Naive thymus-derived CD4-positive, alpha-beta T cell (primary cell): Measurements from ENCODE around the gene RIOK2. TPM values are rescaled to one million over a fixed set of nuclear protein-coding genes. Genes with fewer than 3 reads are reported as not detected.

Experiments
- ATAC-seq: fragments of 150-1000 bp; cut with Tn5 transposase; 2 replicates; pipeline ENCODE4 v1.10.0; 2021; ENCODE audit warnings: mild to moderate bottlenecking, moderate library complexity
- CTCF ChIA-PET: fragments of 350-600 bp; sonication (Branson Sonifier 250); formaldehyde crosslinking; loops from one replicate; lab custom pipeline; 2021; ENCODE audit warnings: antibody characterized with exemption; lab: Charles Lee
- POLR2A ChIA-PET: fragments of 350-600 bp; sonication (Branson Sonifier 250); formaldehyde crosslinking; loops from one replicate; lab custom pipeline; 2021; ENCODE audit warnings: antibody characterized with exemption, inconsistent platforms; lab: Charles Lee
- DNase-seq, 9 donors: peaks; one replicate each; pipeline versions ENCODE4 v3.0.0 to v3.0.0-alpha.2; 2020 to 2022; ENCODE audit warnings: mixed read lengths in 1 of 9
- H3K27ac ChIP-seq: one replicate; pipeline ENCODE4 v1.7.0; 2013; ENCODE audit warnings: mild to moderate bottlenecking, low read depth, low read length, moderate library complexity
- H3K27me3 ChIP-seq, 2 donors: one replicate each; pipeline ENCODE4 v1.7.0; 2013; ENCODE audit warnings: low read length in 2 of 2, mild to moderate bottlenecking in 2 of 2, moderate library complexity in 2 of 2; ENCODE audit not compliant: control insufficient read depth in 2 of 2, insufficient read depth in 2 of 2
- H3K36me3 ChIP-seq, 3 experiments: 1 replicate in 2 of 3; 2 replicates in 1 of 3; pipeline ENCODE4 v1.7.0; 2013; ENCODE audit warnings: low read length in 3 of 3, mild to moderate bottlenecking in 3 of 3, moderate library complexity in 1 of 3; ENCODE audit not compliant: insufficient read depth in 3 of 3, control insufficient read depth in 2 of 3
- H3K4me1 ChIP-seq, 2 donors: one replicate each; pipeline ENCODE4 v1.7.0; 2013; ENCODE audit warnings: low read length in 2 of 2, mild to moderate bottlenecking in 2 of 2, moderate library complexity in 1 of 2; ENCODE audit not compliant: control insufficient read depth in 2 of 2, insufficient read depth in 2 of 2
- H3K4me3 ChIP-seq: 2 replicates; pipeline ENCODE4 v1.7.0; 2013; ENCODE audit warnings: mild to moderate bottlenecking, low read length
- H3K9me3 ChIP-seq, 3 experiments: 1 replicate in 2 of 3; 2 replicates in 1 of 3; pipeline ENCODE4 v1.7.0; 2013; ENCODE audit warnings: low read length in 3 of 3; ENCODE audit not compliant: control insufficient read depth in 2 of 3
- H3K27ac Mint-ChIP-seq, 9 donors: one replicate each; pipeline ENCODE4 v1.8.0; 2020 to 2022; ENCODE audit warnings: mixed read lengths in 9 of 9, mild to moderate bottlenecking in 8 of 9, moderate library complexity in 5 of 9, inconsistent platforms in 2 of 9
- H3K27me3 Mint-ChIP-seq, 5 donors: one replicate each; pipeline ENCODE4 v1.8.0; 2021 to 2022; ENCODE audit warnings: mixed read lengths in 5 of 5, mild to moderate bottlenecking in 1 of 5
- H3K36me3 Mint-ChIP-seq, 5 donors: one replicate each; pipeline ENCODE4 v1.8.0; 2020 to 2022; ENCODE audit warnings: mixed read lengths in 5 of 5, mild to moderate bottlenecking in 3 of 5, inconsistent platforms in 1 of 5
- H3K4me1 Mint-ChIP-seq, 7 donors: one replicate each; pipeline ENCODE4 v1.8.0; 2020 to 2022; ENCODE audit warnings: mixed read lengths in 7 of 7, mild to moderate bottlenecking in 3 of 7, inconsistent platforms in 1 of 7
- H3K4me3 Mint-ChIP-seq, 10 donors: one replicate each; pipeline ENCODE4 v1.8.0; 2020 to 2022; ENCODE audit warnings: mild to moderate bottlenecking in 10 of 10, mixed read lengths in 10 of 10, moderate library complexity in 6 of 10, inconsistent platforms in 2 of 10
- H3K9me3 Mint-ChIP-seq, 11 donors: one replicate each; pipeline ENCODE4 v1.8.0; 2020 to 2022; ENCODE audit warnings: mixed read lengths in 11 of 11, mild to moderate bottlenecking in 4 of 11, inconsistent platforms in 1 of 11, moderate library complexity in 1 of 11
- intact Hi-C, 2 donors: fragments of 100-400 bp; cut with micrococcal nuclease; formaldehyde crosslinking; loops; one replicate each; pipeline ENCODE4 v1.15.1; 2023
- polyA plus RNA-seq, 2 donors: library from polyadenylated mRNA; unstranded; fragments of 300-500 nt; fragmentation: Illumina TruSeq; gene quantifications; one replicate each; pipeline ENCODE4 v1.2.3, GENCODE V29; 2021
- total RNA-seq, 6 experiments: library from RNA in 5 of 6; stranded (reverse) in 5 of 6; gene quantifications; 1 replicate in 5 of 6; 2 replicates in 1 of 6; pipeline ENCODE4 v1.2.3 and lab custom pipeline; 2021 to 2026

The RIOK2 gene
- total and polyA plus RNA-seq, 7 experiments from 2014 or later, result 18.8 to 36.0 (median 28.2) TPM

DNA sequence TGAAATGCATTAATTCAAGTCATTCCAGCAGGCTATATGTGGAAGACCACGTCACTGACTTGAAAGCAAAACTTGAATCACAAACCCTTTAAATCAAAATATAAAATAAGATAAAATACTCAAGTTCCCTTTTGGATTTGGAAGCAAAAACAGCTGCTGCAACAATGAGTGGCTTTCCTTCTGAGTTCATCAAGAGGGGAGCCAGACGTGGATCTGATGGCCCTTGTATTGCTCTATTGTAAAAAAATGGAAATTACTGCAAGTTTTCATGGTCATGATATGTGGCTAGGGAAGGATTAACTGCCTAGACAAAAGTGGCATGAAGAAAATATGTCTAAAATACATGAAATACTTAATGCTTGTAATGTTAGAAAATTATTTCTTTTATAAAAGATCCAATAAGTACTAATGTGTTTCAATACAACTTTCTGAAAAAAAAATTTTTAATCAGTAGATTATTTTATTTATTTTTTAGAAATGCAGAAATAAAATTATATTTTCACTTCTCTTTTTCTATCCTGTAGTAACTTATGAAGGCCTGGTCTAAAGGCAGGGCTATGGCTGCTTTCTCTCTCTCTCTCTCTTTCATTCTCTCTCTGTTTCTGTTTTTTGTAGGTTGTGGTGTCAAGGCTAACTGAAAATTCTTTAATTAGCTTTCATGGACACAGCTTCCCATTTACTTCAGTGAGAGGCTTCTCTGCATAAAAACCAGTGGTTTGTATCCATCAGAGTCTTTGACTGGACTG, 64.6 kb downstream of the RIOK2 start:
- Mint-ChIP-seq H3K27ac (no peak overlapping the region), H3K4me1 (no peaks in the 10 kb centered on the region), H3K27me3 (peaks cover 0 to 27% (median 1%) of the 10 kb centered on the region in 5 donors), H3K4me3 (no peak overlapping the region), H3K9me3 (no peaks in the 10 kb centered on the region), H3K36me3 (no peaks in the 10 kb centered on the region)
- Histone ChIP-seq H3K36me3 (no peaks in the 10 kb centered on the region), H3K4me3 (no peak overlapping the region), H3K27me3 (no peaks in the 10 kb centered on the region), H3K27ac (no peak overlapping the region), H3K4me1 (no peaks in the 10 kb centered on the region), H3K9me3 (no peaks in the 10 kb centered on the region)
- no peak for ATAC-seq
- ChIA-PET CTCF (no interaction called here), POLR2A (no interaction called here)
- DNase-seq, result no peak
- intact Hi-C loops, result no loop called here

GRCh38 chr5:97115932-97116331, 67.1 kb downstream of the RIOK2 start:
- peaks cover 0 to 21% (median 0%) of the 10 kb centered on the region in 5 donors for H3K27me3 Mint-ChIP-seq
- DNase-seq (no peak), ATAC-seq (no peak)
- H3K9me3 ChIP-seq, result no peaks in the 10 kb centered on the region
- no peak overlapping the region for H3K4me3 Mint-ChIP-seq
- intact Hi-C loops, result no loop called here
- no peak overlapping the region for H3K27ac Mint-ChIP-seq
- H3K4me3 ChIP-seq, result no peak overlapping the region
- ChIA-PET CTCF (interaction anchor here (1.6 kb wide), 1 partner anchor 45 kb away, joined by 4 read pairs; no protein-coding TSS in a partner anchor), POLR2A (no interaction called here)
- no peaks in the 10 kb centered on the region for H3K36me3 Mint-ChIP-seq
- peaks cover 0 to 3% of the 10 kb centered on the region in 2 donors for H3K4me1 ChIP-seq
- no peak overlapping the region for H3K27ac ChIP-seq
- no peaks in the 10 kb centered on the region for H3K27me3 ChIP-seq
- no peaks in the 10 kb centered on the region for H3K36me3 ChIP-seq
- peaks cover 0 to 17% (median 12%) of the 10 kb centered on the region in 7 donors for H3K4me1 Mint-ChIP-seq
- no peaks in the 10 kb centered on the region for H3K9me3 Mint-ChIP-seq

DNA sequence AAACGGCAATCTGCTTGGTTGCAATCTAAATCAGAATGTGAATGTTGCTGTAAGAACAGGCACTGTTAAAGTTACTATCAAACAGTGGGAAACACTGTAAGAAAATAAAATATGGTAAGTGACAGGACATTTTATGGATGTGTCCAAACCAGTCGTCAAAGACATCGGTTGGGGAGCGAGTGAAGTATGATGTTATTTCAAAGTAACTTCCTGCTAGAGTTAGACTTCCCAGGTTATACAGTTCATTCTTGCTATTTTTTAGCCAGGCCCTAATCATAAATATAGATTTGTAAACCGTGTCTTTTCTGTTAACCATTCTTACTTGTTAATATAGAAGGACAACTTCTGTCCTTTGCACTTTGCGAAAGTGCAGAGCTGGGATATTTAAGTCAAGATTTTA, 70.8 kb downstream of the RIOK2 start:
- no peak for ATAC-seq
- no peaks in the 10 kb centered on the region for H3K9me3 ChIP-seq
- no peak for DNase-seq
- H3K27ac ChIP-seq, result no peak overlapping the region
- H3K4me1 ChIP-seq, result peaks cover 0 to 3% of the 10 kb centered on the region in 2 donors
- ChIA-PET POLR2A (interaction anchor here (0.6 kb wide), 1 partner anchor 150 kb away, joined by 7 read pairs; no protein-coding TSS in a partner anchor), CTCF (interaction anchor here (0.7 kb wide), 1 partner anchor 265 kb away, joined by 5 read pairs; no protein-coding TSS in a partner anchor)
- peaks cover 0 to 17% (median 12%) of the 10 kb centered on the region in 7 donors for H3K4me1 Mint-ChIP-seq
- no peaks in the 10 kb centered on the region for H3K27me3 ChIP-seq
- intact Hi-C loops, result no loop called here
- no peaks in the 10 kb centered on the region for H3K36me3 ChIP-seq
- H3K36me3 Mint-ChIP-seq, result peaks cover 0 to 2% (median 0%) of the 10 kb centered on the region in 5 donors
- H3K4me3 ChIP-seq, result no peak overlapping the region
- no peaks in the 10 kb centered on the region for H3K9me3 Mint-ChIP-seq
- H3K27ac Mint-ChIP-seq, result no peak overlapping the region
- H3K27me3 Mint-ChIP-seq, result peaks cover 0 to 22% (median 0%) of the 10 kb centered on the region in 5 donors
- peak overlapping the region in 1 of 10 donors; percentile 22 for H3K4me3 Mint-ChIP-seq

DNA sequence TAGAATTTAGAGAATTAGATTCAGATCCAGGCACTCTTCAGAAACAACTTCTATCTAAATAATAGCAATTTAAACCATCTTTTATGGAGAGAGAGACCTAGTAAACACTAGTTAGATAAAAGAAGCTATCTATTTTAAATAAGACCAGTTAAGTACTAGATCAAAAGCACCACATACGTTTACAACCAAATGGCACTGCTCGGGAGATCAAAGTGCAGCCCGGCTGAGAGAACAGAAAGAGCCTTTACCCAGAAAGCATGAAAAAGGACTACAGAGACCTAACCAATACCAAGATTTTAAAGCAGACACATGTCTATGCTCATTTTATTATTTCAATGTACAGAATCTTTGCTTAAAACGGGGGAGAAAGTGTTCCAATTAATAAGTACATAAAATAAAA, 71.4 kb downstream of the RIOK2 start:
- Histone ChIP-seq H3K27ac (no peak overlapping the region), H3K4me1 (peaks cover 0 to 3% of the 10 kb centered on the region in 2 donors), H3K4me3 (no peak overlapping the region), H3K9me3 (no peaks in the 10 kb centered on the region), H3K27me3 (no peaks in the 10 kb centered on the region), H3K36me3 (no peaks in the 10 kb centered on the region)
- POLR2A ChIA-PET, result interaction anchor here (0.6 kb wide), 1 partner anchor 149 kb away, joined by 7 read pairs; no protein-coding TSS in a partner anchor
- intact Hi-C loops, result no loop called here
- peak in 4 of 9 donors; percentile 1 to 12 (median 8) for DNase-seq
- H3K27ac Mint-ChIP-seq, result peak overlapping the region in 1 of 9 donors; percentile 62
- H3K27me3 Mint-ChIP-seq, result peaks cover 0 to 21% (median 0%) of the 10 kb centered on the region in 5 donors
- H3K36me3 Mint-ChIP-seq, result peaks cover 0 to 2% (median 0%) of the 10 kb centered on the region in 5 donors
- ATAC-seq, result no peak
- H3K9me3 Mint-ChIP-seq, result no peaks in the 10 kb centered on the region
- H3K4me1 Mint-ChIP-seq, result peaks cover 0 to 17% (median 12%) of the 10 kb centered on the region in 7 donors
- peak overlapping the region in 5 of 10 donors; percentile 17 to 54 (median 33) for H3K4me3 Mint-ChIP-seq
- CTCF ChIA-PET, result interaction anchor here (0.5 to 0.6 kb wide), 2 partner anchors 771 to 784 kb away, joined by 3 to 4 read pairs; no protein-coding TSS in a partner anchor

DNA sequence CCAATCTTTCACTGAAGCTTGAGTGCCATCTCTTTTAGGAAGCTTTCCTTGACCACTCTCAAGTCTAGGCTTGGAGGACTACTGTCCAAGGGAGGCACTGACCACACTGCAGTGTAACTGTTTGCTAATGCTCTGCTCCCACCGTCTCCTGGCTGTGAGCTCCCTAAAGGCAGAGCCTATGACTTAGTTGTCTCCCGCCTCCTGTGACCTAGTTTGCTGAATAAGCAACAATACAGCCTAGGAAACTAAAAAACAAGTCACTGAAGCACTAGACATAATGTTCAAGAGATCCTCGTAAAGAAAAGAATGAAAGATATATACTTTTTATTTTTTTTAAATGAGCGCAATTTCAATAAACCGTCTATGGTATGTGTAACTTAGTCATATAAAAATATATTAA, 72.0 kb downstream of the RIOK2 start:
- POLR2A ChIA-PET, result no interaction called here
- peaks cover 0 to 3% of the 10 kb centered on the region in 2 donors for H3K4me1 ChIP-seq
- no peaks in the 10 kb centered on the region for H3K9me3 ChIP-seq
- CTCF ChIA-PET, result interaction anchor here (0.5 to 0.7 kb wide), 2 partner anchors 242 to 783 kb away, joined by 3 to 4 read pairs; no protein-coding TSS in a partner anchor
- H3K27me3 Mint-ChIP-seq, result peaks cover 0 to 25% (median 0%) of the 10 kb centered on the region in 5 donors
- peaks cover 0 to 2% (median 0%) of the 10 kb centered on the region in 5 donors for H3K36me3 Mint-ChIP-seq
- ATAC-seq (no peak), DNase-seq (no peak)
- intact Hi-C loops, result no loop called here
- no peak overlapping the region for H3K4me3 ChIP-seq
- no peaks in the 10 kb centered on the region for H3K9me3 Mint-ChIP-seq
- H3K4me1 Mint-ChIP-seq, result peaks cover 0 to 17% (median 12%) of the 10 kb centered on the region in 7 donors
- H3K27ac ChIP-seq, result no peak overlapping the region
- no peak overlapping the region for H3K27ac Mint-ChIP-seq
- H3K4me3 Mint-ChIP-seq, result no peak overlapping the region
- no peaks in the 10 kb centered on the region for H3K36me3 ChIP-seq
- no peaks in the 10 kb centered on the region for H3K27me3 ChIP-seq
